ENCODE data around the gene SLC35A5. TPM values are rescaled to one million over a fixed set of nuclear protein-coding genes. Genes with fewer than 3 reads are reported as not detected.
A peak's percentile ranks its signal among the peaks of the same experiment; 100 is the strongest.
"Not testable (repeated sequence)": the region's sequence is repeated elsewhere in the genome, so short reads cannot be mapped to it uniquely, and the experiment has no call there.

SLC35A5 gene
- total RNA-seq, 1 donor from 2014 or later, result 35.3 TPM

DNA sequence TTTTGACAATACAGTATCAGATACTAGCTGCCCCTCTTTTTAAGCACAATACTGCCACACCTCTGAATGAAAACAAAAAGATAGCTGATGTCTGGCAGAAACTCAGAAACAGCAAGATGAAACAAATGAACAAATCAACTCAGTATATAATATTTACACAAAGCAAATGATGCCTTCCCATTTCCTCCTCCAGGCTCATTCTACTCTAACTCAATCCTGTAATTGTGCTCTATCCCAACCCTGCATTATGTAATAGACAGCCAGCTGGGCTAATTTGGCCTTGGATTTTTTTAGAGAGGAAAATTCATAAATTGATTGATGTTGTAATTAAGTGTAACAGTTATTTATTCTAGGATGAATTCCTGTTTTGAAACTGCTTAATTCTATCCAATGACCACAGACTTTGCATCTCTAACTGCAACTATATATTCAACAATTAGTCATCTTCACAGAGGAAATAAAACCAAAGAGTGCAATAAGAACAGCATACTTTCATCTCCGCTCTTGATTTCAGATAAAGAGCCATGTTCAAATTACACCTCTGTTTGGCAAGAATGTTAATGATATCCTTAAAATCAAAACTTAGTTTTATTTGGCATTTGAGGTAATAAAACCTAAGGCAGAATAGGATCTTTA is 6.2 kb upstream of the SLC35A5 start:
- H3K36me3 Mint-ChIP-seq (ENCODE audit: unreplicated experiment), result no peaks in the 10 kb centered on the region
- no peak overlapping the region for H3K4me3 Mint-ChIP-seq (ENCODE audit: unreplicated experiment)
- H3K27ac Mint-ChIP-seq (ENCODE audit: unreplicated experiment), result no peak overlapping the region

DNA sequence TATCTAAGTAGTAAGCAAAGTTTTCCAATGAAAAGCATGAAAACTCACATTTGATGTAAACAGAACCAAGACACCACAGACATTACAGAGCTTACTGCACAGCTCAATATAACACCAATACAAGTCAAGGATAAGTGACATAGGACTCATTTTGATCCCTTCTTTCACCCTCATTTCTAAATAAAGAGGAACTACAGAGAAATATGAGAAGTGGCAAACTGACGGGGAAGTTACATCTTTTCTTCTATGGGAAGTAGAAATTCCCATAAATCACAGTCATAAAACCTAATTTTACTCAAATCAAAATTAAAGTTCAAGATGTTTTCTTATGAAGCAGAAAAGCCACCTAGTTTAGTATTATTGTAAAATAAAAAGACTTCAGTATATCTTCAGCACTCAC is 3.9 kb upstream of the SLC35A5 start:
- peaks cover 8% of the 10 kb centered on the region for H3K9me3 Mint-ChIP-seq (ENCODE audit: unreplicated experiment)
- DNase-seq, result no peak
- TF ChIP-seq, protein P1, sequence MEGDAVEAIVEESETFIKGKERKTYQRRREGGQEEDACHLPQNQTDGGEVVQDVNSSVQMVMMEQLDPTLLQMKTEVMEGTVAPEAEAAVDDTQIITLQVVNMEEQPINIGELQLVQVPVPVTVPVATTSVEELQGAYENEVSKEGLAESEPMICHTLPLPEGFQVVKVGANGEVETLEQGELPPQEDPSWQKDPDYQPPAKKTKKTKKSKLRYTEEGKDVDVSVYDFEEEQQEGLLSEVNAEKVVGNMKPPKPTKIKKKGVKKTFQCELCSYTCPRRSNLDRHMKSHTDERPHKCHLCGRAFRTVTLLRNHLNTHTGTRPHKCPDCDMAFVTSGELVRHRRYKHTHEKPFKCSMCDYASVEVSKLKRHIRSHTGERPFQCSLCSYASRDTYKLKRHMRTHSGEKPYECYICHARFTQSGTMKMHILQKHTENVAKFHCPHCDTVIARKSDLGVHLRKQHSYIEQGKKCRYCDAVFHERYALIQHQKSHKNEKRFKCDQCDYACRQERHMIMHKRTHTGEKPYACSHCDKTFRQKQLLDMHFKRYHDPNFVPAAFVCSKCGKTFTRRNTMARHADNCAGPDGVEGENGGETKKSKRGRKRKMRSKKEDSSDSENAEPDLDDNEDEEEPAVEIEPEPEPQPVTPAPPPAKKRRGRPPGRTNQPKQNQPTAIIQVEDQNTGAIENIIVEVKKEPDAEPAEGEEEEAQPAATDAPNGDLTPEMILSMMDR (IDR thresholded peaks at IDR 0.05; ENCODE audit: partially characterized antibody, unreplicated experiment), result no peak
- no peak overlapping the region for H3K27ac Mint-ChIP-seq (ENCODE audit: unreplicated experiment)
- no peaks in the 10 kb centered on the region for H3K36me3 Mint-ChIP-seq (ENCODE audit: unreplicated experiment)
- peaks cover 4% of the 10 kb centered on the region for H3K27me3 Mint-ChIP-seq (ENCODE audit: unreplicated experiment)
- H3K4me1 Mint-ChIP-seq (ENCODE audit: low read depth, unreplicated experiment), result peaks cover 12% of the 10 kb centered on the region
- H3K4me3 Mint-ChIP-seq (ENCODE audit: unreplicated experiment), result no peak overlapping the region

More for the DNA sequence above, 6.2 kb upstream of the SLC35A5 start:
- H3K9me3 Mint-ChIP-seq (ENCODE audit: unreplicated experiment), result no peaks in the 10 kb centered on the region
- H3K27me3 Mint-ChIP-seq (ENCODE audit: unreplicated experiment), result peaks cover 2% of the 10 kb centered on the region
- no peak for DNase-seq
- H3K4me1 Mint-ChIP-seq (ENCODE audit: low read depth, unreplicated experiment), result peaks cover 12% of the 10 kb centered on the region
- TF ChIP-seq, protein P1 (IDR thresholded peaks at IDR 0.05; ENCODE audit: partially characterized antibody, unreplicated experiment), result no peak

DNA sequence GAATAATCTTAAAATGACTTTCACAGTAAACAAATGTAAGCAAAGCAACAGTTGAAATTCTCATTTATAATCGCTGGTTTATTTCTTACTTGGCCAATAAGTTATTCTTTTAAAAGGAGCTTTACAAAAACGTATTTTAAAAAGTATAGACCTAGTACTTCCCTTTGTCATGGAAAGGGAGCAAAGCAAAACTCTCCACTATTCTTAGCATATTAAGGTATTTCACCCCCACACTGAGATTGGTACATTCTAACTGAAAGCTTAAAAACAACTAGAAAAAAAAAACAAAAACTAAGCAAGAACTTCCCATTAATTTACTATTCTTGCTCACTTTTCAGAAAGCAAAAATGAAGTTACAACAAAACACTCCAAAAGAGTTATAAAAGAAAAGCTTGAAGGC is 1.5 kb upstream of the SLC35A5 start:
- peaks cover 8% of the 10 kb centered on the region for H3K9me3 Mint-ChIP-seq (ENCODE audit: unreplicated experiment)
- TF ChIP-seq, protein P1 (IDR thresholded peaks at IDR 0.05; ENCODE audit: partially characterized antibody, unreplicated experiment), result no peak
- peaks cover 15% of the 10 kb centered on the region for H3K4me1 Mint-ChIP-seq (ENCODE audit: low read depth, unreplicated experiment)
- H3K36me3 Mint-ChIP-seq (ENCODE audit: unreplicated experiment), result no peaks in the 10 kb centered on the region
- H3K4me3 Mint-ChIP-seq (ENCODE audit: unreplicated experiment), result peak overlapping the region; percentile 97
- H3K27ac Mint-ChIP-seq (ENCODE audit: unreplicated experiment), result peak overlapping the region; percentile 91
- peaks cover 4% of the 10 kb centered on the region for H3K27me3 Mint-ChIP-seq (ENCODE audit: unreplicated experiment)
- DNase-seq, result no peak

DNA sequence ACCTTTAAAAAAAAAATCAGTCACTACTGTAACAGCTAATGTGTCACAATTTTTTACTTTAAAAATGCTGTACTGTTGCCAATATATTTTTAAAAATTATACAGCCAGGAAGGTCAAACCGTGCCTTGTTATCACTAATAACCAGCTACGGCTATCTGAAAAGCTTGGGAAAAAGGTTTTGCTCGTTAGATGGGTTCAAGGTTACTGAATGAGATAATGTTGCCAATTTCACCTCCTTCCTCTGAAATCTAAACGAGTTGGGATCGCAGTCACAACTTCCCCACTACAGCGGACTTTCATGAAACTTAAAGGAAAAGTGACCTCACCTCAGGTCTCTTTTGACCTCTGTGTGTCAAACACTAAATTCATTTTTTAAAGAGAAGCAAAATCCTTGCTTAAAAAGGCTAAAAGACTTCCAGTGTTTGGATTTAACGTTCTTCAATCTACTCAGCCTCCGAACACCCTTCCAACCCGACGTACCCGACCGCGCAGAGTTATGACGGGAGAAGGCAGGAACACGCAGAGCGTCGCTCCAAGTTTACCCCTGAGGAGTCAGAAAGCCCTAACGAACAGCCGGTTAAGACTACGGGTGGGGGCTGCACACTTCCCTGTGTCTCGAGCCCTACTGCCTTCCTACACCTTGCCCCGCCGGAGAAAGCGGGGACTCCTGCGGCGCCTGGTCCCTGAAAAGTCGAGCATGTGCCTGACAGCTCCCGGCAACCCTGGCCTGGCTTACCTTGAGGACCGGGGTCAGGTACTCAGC is 943 bp upstream of the SLC35A5 start:
- TF ChIP-seq, protein P1 (IDR thresholded peaks at IDR 0.05; ENCODE audit: partially characterized antibody, unreplicated experiment), result no peak
- Mint-ChIP-seq H3K4me3 (ENCODE audit: unreplicated experiment) (peak overlapping the region; percentile 97), H3K9me3 (ENCODE audit: unreplicated experiment) (peaks cover 8% of the 10 kb centered on the region), H3K4me1 (ENCODE audit: low read depth, unreplicated experiment) (peaks cover 15% of the 10 kb centered on the region), H3K36me3 (ENCODE audit: unreplicated experiment) (no peaks in the 10 kb centered on the region), H3K27me3 (ENCODE audit: unreplicated experiment) (peaks cover 2% of the 10 kb centered on the region), H3K27ac (ENCODE audit: unreplicated experiment) (peak overlapping the region; percentile 91)
- DNase-seq, result peak; percentile 79

- peak overlapping the region; percentile 97 for H3K4me3 Mint-ChIP-seq (ENCODE audit: unreplicated experiment)
- TF ChIP-seq, protein P1 (IDR thresholded peaks at IDR 0.05; ENCODE audit: partially characterized antibody, unreplicated experiment), result no peak
- DNase-seq, result no peak
- peak overlapping the region; percentile 36 for H3K27ac Mint-ChIP-seq (ENCODE audit: unreplicated experiment)
- H3K36me3 Mint-ChIP-seq (ENCODE audit: unreplicated experiment), result peaks cover 2% of the 10 kb centered on the region
- H3K27me3 Mint-ChIP-seq (ENCODE audit: unreplicated experiment), result peaks cover 2% of the 10 kb centered on the region
- H3K4me1 Mint-ChIP-seq (ENCODE audit: low read depth, unreplicated experiment), result peaks cover 15% of the 10 kb centered on the region
- H3K9me3 Mint-ChIP-seq (ENCODE audit: unreplicated experiment), result peaks cover 8% of the 10 kb centered on the region
Observed at GRCh38 chr3:112561484-112561733, 436 bp upstream of the SLC35A5 start.

DNA sequence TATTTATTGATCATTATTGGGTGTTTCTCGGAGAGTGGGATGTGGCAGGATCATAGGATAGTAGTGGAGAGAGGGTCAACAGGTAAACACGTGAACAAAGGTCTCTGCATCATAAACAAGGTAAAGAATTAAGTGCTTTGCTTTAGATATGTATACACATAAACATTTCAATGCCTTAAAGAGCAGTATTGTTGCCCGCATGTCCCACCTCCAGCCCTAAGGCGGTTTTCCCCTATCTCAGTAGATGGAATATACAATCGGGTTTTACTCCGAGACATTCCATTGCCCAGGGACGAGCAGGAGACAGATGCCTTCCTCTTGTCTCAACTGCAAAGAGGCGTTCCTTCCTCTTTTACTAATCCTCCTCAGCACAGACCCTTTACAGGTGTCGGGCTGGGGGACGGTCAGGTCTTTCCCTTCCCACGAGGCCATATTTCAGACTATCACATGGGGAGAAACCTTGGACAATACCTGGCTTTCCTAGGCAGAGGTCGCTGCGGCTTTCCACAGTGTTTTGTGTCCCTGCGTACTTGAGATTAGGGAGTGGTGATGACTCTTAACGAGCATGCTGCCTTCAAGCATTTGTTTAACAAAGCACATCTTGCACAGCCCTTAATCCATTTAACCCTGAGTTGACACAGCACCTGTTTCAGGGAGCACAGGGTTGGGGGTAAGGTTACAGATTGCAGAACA is 2.5 kb downstream of the SLC35A5 start:
- not testable (repeated sequence) for H3K4me3 Mint-ChIP-seq (ENCODE audit: unreplicated experiment); DNase-seq

More for the DNA sequence above, 2.5 kb downstream of the SLC35A5 start:
- not testable (repeated sequence) for H3K36me3 Mint-ChIP-seq (ENCODE audit: unreplicated experiment); H3K27ac Mint-ChIP-seq (ENCODE audit: unreplicated experiment); H3K9me3 Mint-ChIP-seq (ENCODE audit: unreplicated experiment); H3K27me3 Mint-ChIP-seq (ENCODE audit: unreplicated experiment)
- peaks cover 12% of the 10 kb centered on the region for H3K4me1 Mint-ChIP-seq (ENCODE audit: low read depth, unreplicated experiment)
